Panc1 (cell line): Measurements from ENCODE around the gene FRMD4A.

Source experiments
- CTCF ChIP-seq: fragments of 450-650 bp; IDR thresholded peaks from 2 replicates; pipeline ENCODE4 v1.5.1; 2017; ENCODE audit warnings: mild to moderate bottlenecking
- POLR2AphosphoS5 ChIP-seq: IDR thresholded peaks from 2 replicates; pipeline ENCODE4 v1.6.1; 2012; ENCODE audit warnings: mild to moderate bottlenecking, low read depth, low read length, moderate library complexity
- TF ChIP-seq, protein P1 (sequence below), 2 experiments: IDR thresholded peaks; 2 replicates each; pipeline ENCODE4 v1.6.1; 2011 to 2012; ENCODE audit warnings: low read depth in 2 of 2, control low read depth in 1 of 2, low read length in 1 of 2, mild to moderate bottlenecking in 1 of 2, moderate library complexity in 1 of 2; ENCODE audit not compliant: insufficient read depth in 1 of 2

GRCh38 chr10:13877154-13877909, 453.4 kb downstream of the FRMD4A start:
- TF ChIP-seq CTCF (no peak), POLR2AphosphoS5 (no peak)
- TF ChIP-seq, protein P1, sequence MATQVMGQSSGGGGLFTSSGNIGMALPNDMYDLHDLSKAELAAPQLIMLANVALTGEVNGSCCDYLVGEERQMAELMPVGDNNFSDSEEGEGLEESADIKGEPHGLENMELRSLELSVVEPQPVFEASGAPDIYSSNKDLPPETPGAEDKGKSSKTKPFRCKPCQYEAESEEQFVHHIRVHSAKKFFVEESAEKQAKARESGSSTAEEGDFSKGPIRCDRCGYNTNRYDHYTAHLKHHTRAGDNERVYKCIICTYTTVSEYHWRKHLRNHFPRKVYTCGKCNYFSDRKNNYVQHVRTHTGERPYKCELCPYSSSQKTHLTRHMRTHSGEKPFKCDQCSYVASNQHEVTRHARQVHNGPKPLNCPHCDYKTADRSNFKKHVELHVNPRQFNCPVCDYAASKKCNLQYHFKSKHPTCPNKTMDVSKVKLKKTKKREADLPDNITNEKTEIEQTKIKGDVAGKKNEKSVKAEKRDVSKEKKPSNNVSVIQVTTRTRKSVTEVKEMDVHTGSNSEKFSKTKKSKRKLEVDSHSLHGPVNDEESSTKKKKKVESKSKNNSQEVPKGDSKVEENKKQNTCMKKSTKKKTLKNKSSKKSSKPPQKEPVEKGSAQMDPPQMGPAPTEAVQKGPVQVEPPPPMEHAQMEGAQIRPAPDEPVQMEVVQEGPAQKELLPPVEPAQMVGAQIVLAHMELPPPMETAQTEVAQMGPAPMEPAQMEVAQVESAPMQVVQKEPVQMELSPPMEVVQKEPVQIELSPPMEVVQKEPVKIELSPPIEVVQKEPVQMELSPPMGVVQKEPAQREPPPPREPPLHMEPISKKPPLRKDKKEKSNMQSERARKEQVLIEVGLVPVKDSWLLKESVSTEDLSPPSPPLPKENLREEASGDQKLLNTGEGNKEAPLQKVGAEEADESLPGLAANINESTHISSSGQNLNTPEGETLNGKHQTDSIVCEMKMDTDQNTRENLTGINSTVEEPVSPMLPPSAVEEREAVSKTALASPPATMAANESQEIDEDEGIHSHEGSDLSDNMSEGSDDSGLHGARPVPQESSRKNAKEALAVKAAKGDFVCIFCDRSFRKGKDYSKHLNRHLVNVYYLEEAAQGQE (IDR thresholded peaks at IDR 0.05; ENCODE audit: insufficient read depth in 1 of 2, low read depth in 2 of 2, low read length in 1 of 2): no peak
